SU-DHL-6 (cell line): ENCODE measurements around the gene SNX17.

Experiments used
- H2AFZ ChIP-seq: fragments of 200-600 bp; sonication (generic); 2 replicates; pipeline ENCODE4 v1.6.1; 2014; ENCODE audit warnings: low read depth, mild to moderate bottlenecking, moderate library complexity, mixed read lengths, antibody characterized with exemption, low read length; ENCODE audit not compliant: severe bottlenecking
- H3F3A ChIP-seq: fragments of 200-600 bp; shearing (Covaris generic); 2 replicates; pipeline ENCODE4 v1.6.0; 2016; ENCODE audit warnings: antibody characterized with exemption, mild to moderate bottlenecking; ENCODE audit not compliant: insufficient read depth
- H3K27ac ChIP-seq: fragments of 200-600 bp; sonication (generic); 2 replicates; pipeline ENCODE4 v1.5.1; 2016; ENCODE audit warnings: low read depth, mild to moderate bottlenecking, low read length, moderate library complexity, mixed read lengths
- H3K27me3 ChIP-seq: fragments of 200-600 bp; sonication (generic), shearing (Covaris generic); 2 replicates; pipeline ENCODE4 v1.6.0; 2014; ENCODE audit warnings: mild to moderate bottlenecking, low read length
- H3K36me3 ChIP-seq: fragments of 200-600 bp; sonication (generic); 2 replicates; pipeline ENCODE4 v1.6.1; 2014; ENCODE audit warnings: mild to moderate bottlenecking, low read length, mixed read lengths
- H3K4me2 ChIP-seq: fragments of 300-600, 200-600 bp; shearing (Covaris generic), sonication (generic); 2 replicates; pipeline ENCODE4 v1.6.0; 2014; ENCODE audit warnings: low read length, low read depth, mild to moderate bottlenecking; ENCODE audit not compliant: poor library complexity, severe bottlenecking
- H3K4me3 ChIP-seq: fragments of 200-600 bp; sonication (generic); 2 replicates; pipeline ENCODE4 v1.5.1; 2014; ENCODE audit warnings: antibody characterized with exemption, low read length, mild to moderate bottlenecking, mixed read lengths; ENCODE audit not compliant: insufficient read depth, poor library complexity, severe bottlenecking
- H3K79me2 ChIP-seq: fragments of 200-600 bp; sonication (generic); 2 replicates; pipeline ENCODE4 v1.6.1; 2014; ENCODE audit warnings: mild to moderate bottlenecking, low read length, moderate library complexity; ENCODE audit not compliant: insufficient read depth
- H3K9ac ChIP-seq: fragments of 200-600 bp; sonication (generic); 2 replicates; pipeline ENCODE4 v1.7.0; 2014; ENCODE audit warnings: mild to moderate bottlenecking, low read length
- H3K9me2 ChIP-seq: fragments of 200-600 bp; sonication (generic); replicated peaks from 2 replicates; pipeline ENCODE4 v1.6.1; 2014; ENCODE audit warnings: low read length; ENCODE audit not compliant: insufficient read depth
- H3K9me3 ChIP-seq: fragments of 200-600 bp; sonication (generic); 2 replicates; pipeline ENCODE4 v1.6.1; 2014; ENCODE audit warnings: low read length, mixed read lengths; ENCODE audit not compliant: insufficient read depth
- H4K20me1 ChIP-seq: fragments of 200-600 bp; sonication (generic); 2 replicates; pipeline ENCODE4 v1.6.1; 2014; ENCODE audit warnings: low read depth, mild to moderate bottlenecking, antibody characterized with exemption, low read length, moderate library complexity, mixed read lengths
- EZH2phosphoT487 ChIP-seq: fragments of 200-600 bp; sonication (generic), shearing (Covaris generic); conservative IDR thresholded peaks from 2 replicates; pipeline ENCODE4 v1.6.1; 2018; ENCODE audit warnings: mild to moderate bottlenecking, antibody characterized with exemption, low read length, moderate library complexity, mixed read lengths
- TF ChIP-seq, protein P1 (sequence below): fragments of 200-600 bp; sonication (generic); IDR thresholded peaks from one replicate; pipeline ENCODE4 v1.5.1; 2017; ENCODE audit warnings: antibody characterized with exemption, mild to moderate bottlenecking, low read length, moderate library complexity; ENCODE audit not compliant: insufficient read depth, poor library complexity, severe bottlenecking

The SNX17 gene

DNA sequence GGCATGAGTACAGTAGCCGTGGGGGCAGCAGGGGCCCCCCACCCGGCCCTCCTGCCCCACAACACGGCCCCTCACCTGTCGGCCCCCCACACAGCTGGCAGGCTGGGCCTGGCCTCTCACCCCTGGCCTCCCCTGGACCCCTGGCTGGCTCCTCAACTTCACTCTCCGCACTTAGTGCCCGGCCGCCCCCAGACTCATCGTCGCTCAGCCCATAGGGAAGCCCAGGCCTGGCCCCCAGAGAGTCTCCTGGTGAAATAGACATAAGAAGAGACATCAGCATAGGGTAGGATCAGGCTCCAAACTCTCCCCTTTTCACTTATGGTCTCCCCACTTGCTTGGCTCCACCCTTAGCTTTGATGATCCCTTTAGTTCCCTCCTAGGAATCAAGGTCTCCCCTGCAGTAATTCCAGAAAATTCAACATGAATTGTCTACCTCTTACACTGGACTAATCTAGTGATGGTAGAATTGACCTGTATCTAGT lies 8.4 kb downstream of the SNX17 start:
- TF ChIP-seq, protein P1, sequence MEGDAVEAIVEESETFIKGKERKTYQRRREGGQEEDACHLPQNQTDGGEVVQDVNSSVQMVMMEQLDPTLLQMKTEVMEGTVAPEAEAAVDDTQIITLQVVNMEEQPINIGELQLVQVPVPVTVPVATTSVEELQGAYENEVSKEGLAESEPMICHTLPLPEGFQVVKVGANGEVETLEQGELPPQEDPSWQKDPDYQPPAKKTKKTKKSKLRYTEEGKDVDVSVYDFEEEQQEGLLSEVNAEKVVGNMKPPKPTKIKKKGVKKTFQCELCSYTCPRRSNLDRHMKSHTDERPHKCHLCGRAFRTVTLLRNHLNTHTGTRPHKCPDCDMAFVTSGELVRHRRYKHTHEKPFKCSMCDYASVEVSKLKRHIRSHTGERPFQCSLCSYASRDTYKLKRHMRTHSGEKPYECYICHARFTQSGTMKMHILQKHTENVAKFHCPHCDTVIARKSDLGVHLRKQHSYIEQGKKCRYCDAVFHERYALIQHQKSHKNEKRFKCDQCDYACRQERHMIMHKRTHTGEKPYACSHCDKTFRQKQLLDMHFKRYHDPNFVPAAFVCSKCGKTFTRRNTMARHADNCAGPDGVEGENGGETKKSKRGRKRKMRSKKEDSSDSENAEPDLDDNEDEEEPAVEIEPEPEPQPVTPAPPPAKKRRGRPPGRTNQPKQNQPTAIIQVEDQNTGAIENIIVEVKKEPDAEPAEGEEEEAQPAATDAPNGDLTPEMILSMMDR: no peak
- no peak for TF ChIP-seq EZH2phosphoT487
- H3K27me3 ChIP-seq: no peaks in the 10 kb centered on the region
- H2AFZ ChIP-seq: no peak overlapping the region
- H3K9me3 ChIP-seq: no peaks in the 10 kb centered on the region
- H3K79me2 ChIP-seq: 0 out of 2 replicates have a peak, but pooled peaks cover 7% of the 10 kb centered on the region
- H3K27ac ChIP-seq: peak overlapping the region; percentile 75; the same call in 1 of the 2 replicates
- peak overlapping the region; percentile 80 for H3K4me2 ChIP-seq
- H3K9ac ChIP-seq: peak overlapping the region; percentile 78; the same call in 1 of the 2 replicates
- H4K20me1 ChIP-seq: no peaks in the 10 kb centered on the region
- H3K4me3 ChIP-seq: no peak overlapping the region
- H3K9me2 ChIP-seq: no peaks in the 10 kb centered on the region
- H3F3A ChIP-seq: peaks cover 30% of the 10 kb centered on the region
- H3K36me3 ChIP-seq: peaks cover 2% of the 10 kb centered on the region; the same call in 1 of the 2 replicates

DNA sequence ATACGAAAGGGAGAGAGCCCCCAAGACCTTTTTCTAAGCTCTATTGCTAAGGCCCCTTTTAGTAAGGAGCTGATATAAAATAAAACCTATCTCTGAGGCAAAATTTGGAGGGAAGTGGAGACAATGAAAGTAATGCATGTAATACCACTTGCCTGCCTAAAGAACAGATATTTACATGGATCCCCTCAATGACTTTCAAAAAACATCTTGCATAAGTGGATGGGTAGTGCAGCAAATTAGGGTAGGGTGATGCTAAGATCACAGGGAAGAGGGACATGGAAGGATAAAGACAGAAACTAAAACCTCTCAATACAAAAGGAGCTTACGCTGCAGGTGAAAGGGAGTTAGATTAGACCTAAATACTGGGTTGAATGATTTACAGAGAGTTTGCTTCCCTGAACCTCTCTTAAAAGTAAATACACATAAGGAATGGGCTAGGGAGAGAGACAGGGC lies 9.0 kb downstream of the SNX17 start:
- H4K20me1 ChIP-seq: no peaks in the 10 kb centered on the region
- peak overlapping the region; percentile 81 for H3K4me3 ChIP-seq
- peaks cover 30% of the 10 kb centered on the region for H3F3A ChIP-seq
- H2AFZ ChIP-seq: no peak overlapping the region
- peak overlapping the region; percentile 75 for H3K27ac ChIP-seq
- no peaks in the 10 kb centered on the region for H3K9me2 ChIP-seq
- H3K9ac ChIP-seq: peak overlapping the region; percentile 78
- peaks cover 6% of the 10 kb centered on the region; the same call in 1 of the 2 replicates for H3K36me3 ChIP-seq
- 0 out of 2 replicates have a peak, but pooled peaks cover 7% of the 10 kb centered on the region for H3K79me2 ChIP-seq
- no peak for TF ChIP-seq EZH2phosphoT487
- TF ChIP-seq, protein P1: no peak
- peak overlapping the region; percentile 80 for H3K4me2 ChIP-seq
- H3K9me3 ChIP-seq: no peaks in the 10 kb centered on the region
- H3K27me3 ChIP-seq: no peaks in the 10 kb centered on the region

DNA sequence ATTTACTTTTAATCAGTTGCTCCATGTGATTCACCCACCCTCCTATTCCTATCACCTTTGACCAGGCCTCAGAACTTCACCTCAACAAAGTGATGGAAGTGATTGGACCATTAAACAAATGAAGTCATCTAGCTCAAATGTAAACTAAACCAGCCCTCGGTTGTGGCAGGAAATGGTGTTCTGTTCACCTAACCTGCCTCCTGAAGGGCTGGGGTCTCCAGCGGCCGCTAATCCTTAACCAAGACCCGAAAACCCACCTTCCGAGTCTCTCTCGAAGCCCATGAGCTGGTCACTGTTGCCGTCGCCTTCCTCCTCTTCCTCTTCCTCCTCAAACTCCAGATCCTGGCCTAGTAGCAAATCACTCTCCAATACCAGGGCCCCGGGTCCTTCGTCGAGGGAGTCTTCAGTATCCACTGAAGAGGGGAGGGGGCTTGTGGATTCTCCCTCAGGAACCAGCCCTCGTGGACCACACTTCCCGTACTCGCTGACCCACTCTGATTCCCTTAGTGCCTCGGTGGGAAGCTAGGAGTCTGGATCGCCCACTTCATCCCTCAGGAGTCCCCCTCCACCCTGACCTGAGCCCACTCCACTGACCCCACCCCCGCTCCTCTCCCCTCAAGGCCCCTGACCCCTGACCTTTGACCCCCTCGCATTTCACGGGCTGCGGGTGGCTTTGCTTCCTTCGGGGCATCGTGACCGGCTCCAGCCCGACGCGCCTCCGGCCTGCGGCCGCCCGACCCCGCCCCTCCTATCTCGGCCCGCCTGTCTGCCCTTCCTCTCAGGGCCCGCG lies 9.6 kb downstream of the SNX17 start:
- no peaks in the 10 kb centered on the region for H4K20me1 ChIP-seq
- 0 out of 2 replicates have a peak, but pooled peaks cover 9% of the 10 kb centered on the region for H3K36me3 ChIP-seq

More for the DNA sequence above, 9.6 kb downstream of the SNX17 start:
- 0 out of 2 replicates have a peak, but pooled peaks cover 7% of the 10 kb centered on the region for H3K79me2 ChIP-seq
- TF ChIP-seq, protein P1: no peak
- TF ChIP-seq EZH2phosphoT487: no peak
- H3K4me3 ChIP-seq: peak overlapping the region; percentile 81
- H3K9me3 ChIP-seq: no peaks in the 10 kb centered on the region
- H3F3A ChIP-seq: peaks cover 30% of the 10 kb centered on the region
- no peaks in the 10 kb centered on the region for H3K27me3 ChIP-seq
- H3K27ac ChIP-seq: peak overlapping the region; percentile 75
- no peaks in the 10 kb centered on the region for H3K9me2 ChIP-seq
- no peak overlapping the region for H2AFZ ChIP-seq
- peak overlapping the region; percentile 78 for H3K9ac ChIP-seq
- H3K4me2 ChIP-seq: peak overlapping the region; percentile 80
